Lower leg skin (tissue), 4 donors: ENCODE results near the gene FAM229B. TPM values are rescaled to one million over a fixed set of nuclear protein-coding genes. Genes with fewer than 3 reads are reported as not detected.
"Not testable (repeated sequence)": the region's sequence is repeated elsewhere in the genome, so short reads cannot be mapped to it uniquely, and the experiment has no call there.

Experiments
- DNase-seq, 2 donors: peaks; one replicate each; pipeline ENCODE4 v3.0.0-alpha.2; 2019; ENCODE audit warnings: low spot score in 2 of 2
- H3K4me3 ChIP-seq: fragments of 200-600 bp; sonication (generic); 2 replicates; pipeline ENCODE4 v1.5.1; 2017; ENCODE audit warnings: mild to moderate bottlenecking, low read depth; ENCODE audit not compliant: poor library complexity, severe bottlenecking
- POLR2A ChIP-seq, 2 donors: fragments of 450-650 bp; IDR thresholded peaks; one replicate each; pipeline ENCODE4 v1.6.1; 2016 to 2017; ENCODE audit warnings: antibody characterized with exemption in 2 of 2, mild to moderate bottlenecking in 1 of 2, moderate library complexity in 1 of 2
- WGBS, 2 donors: methylation state at CpG; one replicate each; pipeline ENCODE4 v1.1.5; 2018; 5-methylcytosine and 5-hydroxymethylcytosine counted together
- intact Hi-C: fragments of 100-400 bp; cut with DNase I; formaldehyde crosslinking; loops from one replicate; pipeline ENCODE4 v1.15.0; 2023; ENCODE audit warnings: low total_unique reads
- total RNA-seq, 4 donors: library from RNA; depleted of rRNA; stranded (reverse); fragments of >200 nt; gene quantifications; one replicate each; pipeline ENCODE4 v1.1.0, GENCODE V29; 2016
- TF ChIP-seq, protein P1 (sequence below), 3 donors: fragments of 450-650 bp; IDR thresholded peaks; one replicate each; pipeline ENCODE4 v1.5.1; 2016; ENCODE audit warnings: antibody characterized with exemption in 3 of 3, mild to moderate bottlenecking in 3 of 3, moderate library complexity in 2 of 3

Gene FAM229B
- total RNA-seq, 4 donors from 2014 or later, result 1.7 to 9.3 (median 7.4) TPM

GRCh38 chr6:112100561-112100960 is 13.2 kb downstream of the FAM229B start:
- intact Hi-C loops, result no loop called here
- no peak for DNase-seq
- 85 to 89% methylated on average over 4 of the region's 4 CpGs for WGBS, 2 donors
- H3K4me3 ChIP-seq, result no peak overlapping the region
- TF ChIP-seq, protein P1, sequence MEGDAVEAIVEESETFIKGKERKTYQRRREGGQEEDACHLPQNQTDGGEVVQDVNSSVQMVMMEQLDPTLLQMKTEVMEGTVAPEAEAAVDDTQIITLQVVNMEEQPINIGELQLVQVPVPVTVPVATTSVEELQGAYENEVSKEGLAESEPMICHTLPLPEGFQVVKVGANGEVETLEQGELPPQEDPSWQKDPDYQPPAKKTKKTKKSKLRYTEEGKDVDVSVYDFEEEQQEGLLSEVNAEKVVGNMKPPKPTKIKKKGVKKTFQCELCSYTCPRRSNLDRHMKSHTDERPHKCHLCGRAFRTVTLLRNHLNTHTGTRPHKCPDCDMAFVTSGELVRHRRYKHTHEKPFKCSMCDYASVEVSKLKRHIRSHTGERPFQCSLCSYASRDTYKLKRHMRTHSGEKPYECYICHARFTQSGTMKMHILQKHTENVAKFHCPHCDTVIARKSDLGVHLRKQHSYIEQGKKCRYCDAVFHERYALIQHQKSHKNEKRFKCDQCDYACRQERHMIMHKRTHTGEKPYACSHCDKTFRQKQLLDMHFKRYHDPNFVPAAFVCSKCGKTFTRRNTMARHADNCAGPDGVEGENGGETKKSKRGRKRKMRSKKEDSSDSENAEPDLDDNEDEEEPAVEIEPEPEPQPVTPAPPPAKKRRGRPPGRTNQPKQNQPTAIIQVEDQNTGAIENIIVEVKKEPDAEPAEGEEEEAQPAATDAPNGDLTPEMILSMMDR (IDR thresholded peaks at IDR 0.05), result no peak
- no peak for TF ChIP-seq POLR2A (IDR thresholded peaks at IDR 0.05)

GRCh38 chr6:112106026-112106425 is 18.6 kb downstream of the FAM229B start:
- H3K4me3 ChIP-seq, DNase-seq, intact Hi-C loops: not testable (repeated sequence)
- 88 to 94% methylated on average over 2 of the region's 2 CpGs for WGBS, 2 donors

DNA sequence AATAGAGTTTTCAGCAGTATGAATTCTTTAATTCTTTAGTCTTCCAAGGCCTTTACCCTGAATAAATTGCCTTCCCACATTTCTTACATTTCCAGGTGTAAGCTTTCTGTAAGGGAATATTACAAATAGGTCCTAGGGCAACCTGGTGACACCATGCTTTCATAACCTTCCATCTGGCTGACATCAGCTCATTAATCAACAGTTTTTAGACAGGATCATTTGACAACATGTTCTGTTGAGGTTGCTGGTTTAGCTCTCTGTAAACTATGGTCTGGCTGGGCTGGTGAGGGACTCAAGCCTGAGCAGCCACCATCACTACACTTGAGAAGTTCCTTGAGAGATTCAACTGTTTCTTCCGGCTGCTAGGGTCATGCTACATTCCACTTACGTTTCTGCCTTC is 19.2 kb downstream of the FAM229B start:
- no peak for TF ChIP-seq POLR2A (IDR thresholded peaks at IDR 0.05)
- TF ChIP-seq, protein P1 (IDR thresholded peaks at IDR 0.05), result no peak
- WGBS, 2 donors, result 74 to 82% methylated on average over 2 of the region's 2 CpGs
- intact Hi-C loops, result no loop called here
- H3K4me3 ChIP-seq, result no peak overlapping the region
- no peak for DNase-seq

GRCh38 chr6:112109262-112109661 is 21.9 kb downstream of the FAM229B start:
- intact Hi-C loops, result no loop called here

GRCh38 chr6:112113431-112113830 is 26.0 kb downstream of the FAM229B start:
- WGBS, 2 donors, result 76 to 80% methylated on average over 3 of the region's 3 CpGs
- TF ChIP-seq, protein P1 (IDR thresholded peaks at IDR 0.05), result no peak
- no peak for TF ChIP-seq POLR2A (IDR thresholded peaks at IDR 0.05)
- H3K4me3 ChIP-seq, result no peak overlapping the region
- no peak for DNase-seq
- intact Hi-C loops, result no loop called here

More at GRCh38 chr6:112109262-112109661, 21.9 kb downstream of the FAM229B start:
- DNase-seq, result no peak
- TF ChIP-seq POLR2A (IDR thresholded peaks at IDR 0.05), result no peak
- TF ChIP-seq, protein P1 (IDR thresholded peaks at IDR 0.05), result no peak
- 75 to 78% methylated on average over 9 of the region's 9 CpGs for WGBS, 2 donors
- H3K4me3 ChIP-seq, result no peak overlapping the region

DNA sequence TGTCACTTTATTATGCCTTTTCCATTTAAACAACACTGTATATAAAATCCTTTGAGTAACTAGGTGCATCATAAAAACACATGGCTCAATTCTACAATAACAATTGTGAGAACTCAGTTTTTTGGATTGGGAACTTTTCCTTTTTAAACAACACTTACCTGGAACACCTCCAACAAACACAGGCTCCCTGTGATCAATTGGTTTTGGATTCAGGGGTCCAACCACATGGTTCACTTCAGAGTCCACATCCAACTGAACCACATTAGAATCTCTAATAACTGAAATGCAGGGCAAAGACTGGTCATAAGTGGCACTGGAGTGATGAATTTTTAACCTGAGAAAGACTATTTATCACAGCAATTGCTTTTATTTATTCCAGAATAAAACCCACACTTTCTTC is 26.5 kb downstream of the FAM229B start:
- intact Hi-C loops, result no loop called here
- H3K4me3 ChIP-seq, result no peak overlapping the region
- no peak for DNase-seq
- TF ChIP-seq POLR2A (IDR thresholded peaks at IDR 0.05), result no peak

GRCh38 chr6:112114577-112115223 is 27.3 kb downstream of the FAM229B start:
- WGBS, 2 donors, result 91 to 96% methylated on average over 3 of the region's 3 CpGs
- no peak for TF ChIP-seq POLR2A (IDR thresholded peaks at IDR 0.05)
- no peak for DNase-seq

More at GRCh38 chr6:112114577-112115223, 27.3 kb downstream of the FAM229B start:
- intact Hi-C loops, result no loop called here
- H3K4me3 ChIP-seq, result no peak overlapping the region
